Ascending aorta (tissue), 2 donors: ENCODE measurements around the gene FBLN5. TPM values are rescaled to one million over a fixed set of nuclear protein-coding genes. Genes with fewer than 3 reads are reported as not detected.

ENCODE experiments used
- DNase-seq, 2 donors: peaks; one replicate each; pipeline ENCODE4 v3.0.0-alpha.2; 2019; ENCODE audit warnings: low spot score in 2 of 2
- H3K27ac ChIP-seq, 2 donors: fragments of 200-600 bp; sonication (generic); one replicate each; pipeline ENCODE4 v1.5.1; 2016 to 2017; ENCODE audit warnings: mild to moderate bottlenecking in 1 of 2
- H3K27me3 ChIP-seq: fragments of 200-600 bp; sonication (generic); one replicate; pipeline ENCODE4 v1.5.1; 2017
- H3K36me3 ChIP-seq, 2 donors: fragments of 200-600 bp; sonication (generic); one replicate each; pipeline ENCODE4 v1.5.1; 2016
- H3K4me1 ChIP-seq, 2 donors: fragments of 200-600 bp; sonication (generic); one replicate each; pipeline ENCODE4 v1.5.1; 2016 to 2017; ENCODE audit warnings: mild to moderate bottlenecking in 1 of 2
- H3K4me3 ChIP-seq, 2 donors: fragments of 200-600 bp; sonication (generic); one replicate each; pipeline ENCODE4 v1.5.1; 2016 to 2017; ENCODE audit warnings: mild to moderate bottlenecking in 1 of 2
- H3K9me3 ChIP-seq, 2 donors: fragments of 200-600 bp; sonication (generic); one replicate each; pipeline ENCODE4 v1.5.1; 2016
- intact Hi-C: fragments of 100-400 bp; cut with DNase I; formaldehyde crosslinking; loops from one replicate; pipeline ENCODE4 v1.15.1; 2023
- total RNA-seq: library from RNA; depleted of rRNA; stranded (reverse); fragments of >200 nt; gene quantifications from one replicate; pipeline ENCODE4 v1.1.0, GENCODE V29; 2016
- TF ChIP-seq, protein P1 (sequence below), 3 experiments: fragments of 200-600 bp in 2 of 3; fragments of 450-650 bp in 1 of 3; sonication (generic) in 2 of 3; IDR thresholded peaks; one replicate each; pipeline ENCODE4 v1.5.1; 2016 to 2019; ENCODE audit warnings: antibody characterized with exemption in 3 of 3, mild to moderate bottlenecking in 1 of 3, moderate library complexity in 1 of 3

The FBLN5 gene
- total RNA-seq, 1 donor from 2014 or later, result 280 TPM

DNA sequence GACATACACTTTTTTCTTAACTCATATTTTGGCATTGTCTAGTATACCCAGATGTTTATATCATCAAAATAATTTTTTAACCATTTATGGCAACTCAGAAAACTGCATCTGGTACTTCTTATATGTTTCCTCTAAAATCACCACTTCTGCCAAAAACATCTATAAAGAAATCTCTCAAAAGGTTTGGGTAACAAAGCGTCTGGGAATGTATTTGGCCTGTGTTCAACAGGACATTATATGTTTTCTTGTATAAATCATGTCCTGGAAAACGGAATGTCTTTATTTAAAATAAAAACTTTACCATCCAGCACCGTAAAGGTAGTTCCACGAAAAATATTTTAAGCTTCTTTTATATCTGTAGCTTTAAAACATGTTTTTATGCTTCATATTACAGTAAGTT, 36.1 kb upstream of the FBLN5 start:
- TF ChIP-seq, protein P1, sequence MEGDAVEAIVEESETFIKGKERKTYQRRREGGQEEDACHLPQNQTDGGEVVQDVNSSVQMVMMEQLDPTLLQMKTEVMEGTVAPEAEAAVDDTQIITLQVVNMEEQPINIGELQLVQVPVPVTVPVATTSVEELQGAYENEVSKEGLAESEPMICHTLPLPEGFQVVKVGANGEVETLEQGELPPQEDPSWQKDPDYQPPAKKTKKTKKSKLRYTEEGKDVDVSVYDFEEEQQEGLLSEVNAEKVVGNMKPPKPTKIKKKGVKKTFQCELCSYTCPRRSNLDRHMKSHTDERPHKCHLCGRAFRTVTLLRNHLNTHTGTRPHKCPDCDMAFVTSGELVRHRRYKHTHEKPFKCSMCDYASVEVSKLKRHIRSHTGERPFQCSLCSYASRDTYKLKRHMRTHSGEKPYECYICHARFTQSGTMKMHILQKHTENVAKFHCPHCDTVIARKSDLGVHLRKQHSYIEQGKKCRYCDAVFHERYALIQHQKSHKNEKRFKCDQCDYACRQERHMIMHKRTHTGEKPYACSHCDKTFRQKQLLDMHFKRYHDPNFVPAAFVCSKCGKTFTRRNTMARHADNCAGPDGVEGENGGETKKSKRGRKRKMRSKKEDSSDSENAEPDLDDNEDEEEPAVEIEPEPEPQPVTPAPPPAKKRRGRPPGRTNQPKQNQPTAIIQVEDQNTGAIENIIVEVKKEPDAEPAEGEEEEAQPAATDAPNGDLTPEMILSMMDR (IDR thresholded peaks at IDR 0.05), result no peak
- Histone ChIP-seq H3K9me3 (no peaks in the 10 kb centered on the region), H3K27me3 (no peaks in the 10 kb centered on the region), H3K4me3 (no peak overlapping the region), H3K36me3 (no peaks in the 10 kb centered on the region), H3K4me1 (peaks cover 8 to 50% of the 10 kb centered on the region in 2 donors), H3K27ac (no peak overlapping the region)
- intact Hi-C loops, result loop anchor here (5.0 kb wide), 1 partner anchor 86 kb away; no protein-coding TSS in a partner anchor
- DNase-seq, result no peak

DNA sequence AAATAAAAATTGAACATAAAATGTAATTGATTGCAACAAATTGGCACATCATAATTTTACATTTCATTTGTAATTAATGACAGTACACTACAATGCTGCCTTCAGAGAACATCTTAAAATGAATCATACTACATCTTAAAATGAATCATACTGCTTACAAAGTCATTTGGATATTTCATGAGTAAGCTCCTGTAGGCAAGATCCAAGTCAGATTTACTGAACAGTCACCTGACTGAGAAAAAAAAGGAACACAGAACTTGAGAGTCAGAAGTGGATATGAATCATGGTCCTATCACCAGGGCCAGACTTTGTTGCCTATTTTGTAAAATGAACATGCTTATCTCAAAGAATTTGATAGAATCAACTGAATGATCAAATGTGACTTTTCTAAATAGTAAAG, 32.7 kb upstream of the FBLN5 start:
- TF ChIP-seq, protein P1 (IDR thresholded peaks at IDR 0.05), result no peak
- Histone ChIP-seq H3K27me3 (no peaks in the 10 kb centered on the region), H3K27ac (peak overlapping the region; percentile 45 to 62), H3K9me3 (no peaks in the 10 kb centered on the region), H3K36me3 (no peaks in the 10 kb centered on the region), H3K4me3 (no peak overlapping the region), H3K4me1 (peaks cover 11 to 48% of the 10 kb centered on the region in 2 donors)
- DNase-seq, result no peak
- intact Hi-C loops, result loop anchor here (2.0 to 5.0 kb wide), 2 partner anchors 33 to 83 kb away; partner anchors contain the start of gene FBLN5

DNA sequence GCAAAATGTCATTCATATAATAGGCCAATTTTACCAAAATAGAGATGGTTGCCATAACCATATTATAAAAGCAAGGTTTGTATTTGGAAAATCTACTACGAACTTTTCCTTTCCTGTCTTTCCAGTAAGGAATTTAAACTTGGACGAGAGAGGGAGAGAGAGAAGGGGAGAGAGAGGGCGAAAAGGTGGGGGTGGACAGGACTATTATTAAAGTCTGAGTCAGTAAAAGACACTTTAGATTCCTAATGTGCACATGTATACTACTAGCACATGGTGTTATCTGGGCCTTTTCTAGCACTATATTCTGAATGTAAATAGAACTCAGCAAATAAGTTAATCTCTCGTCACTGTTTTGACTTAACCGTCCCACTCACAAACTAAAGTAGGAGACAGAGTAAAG, 30.4 kb upstream of the FBLN5 start:
- intact Hi-C loops, result no loop called here
- Histone ChIP-seq H3K4me3 (no peak overlapping the region), H3K36me3 (peaks cover 14 to 15% of the 10 kb centered on the region in 2 donors), H3K9me3 (no peaks in the 10 kb centered on the region), H3K4me1 (peaks cover 11 to 29% of the 10 kb centered on the region in 2 donors), H3K27me3 (no peaks in the 10 kb centered on the region), H3K27ac (peak overlapping the region; percentile 2 to 43)
- TF ChIP-seq, protein P1 (IDR thresholded peaks at IDR 0.05), result no peak
- no peak for DNase-seq

DNA sequence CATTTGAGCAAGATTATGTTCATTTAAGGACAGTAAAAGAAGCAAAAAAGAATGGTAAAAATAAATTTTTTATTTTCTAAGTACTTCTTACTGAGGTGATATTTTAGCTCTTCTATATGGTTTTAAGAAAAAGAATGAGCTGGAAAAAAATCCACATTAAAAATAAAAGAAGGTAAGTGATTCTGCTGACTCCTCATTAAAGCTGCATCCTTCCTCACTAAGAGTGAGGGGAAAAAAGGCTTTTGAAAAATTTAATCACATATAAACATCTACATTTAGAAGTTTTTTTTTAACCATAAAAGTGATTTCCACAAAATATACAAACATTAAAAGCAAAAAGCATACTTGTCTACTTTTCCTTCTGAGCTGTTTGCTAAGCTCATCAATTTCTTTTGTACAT, 28.3 kb upstream of the FBLN5 start:
- intact Hi-C loops, result no loop called here
- Histone ChIP-seq H3K27me3 (no peaks in the 10 kb centered on the region), H3K4me1 (peaks cover 11 to 24% of the 10 kb centered on the region in 2 donors), H3K4me3 (no peak overlapping the region), H3K27ac (no peak overlapping the region), H3K9me3 (no peaks in the 10 kb centered on the region), H3K36me3 (peaks cover 19 to 27% of the 10 kb centered on the region in 2 donors)
- TF ChIP-seq, protein P1 (IDR thresholded peaks at IDR 0.05), result no peak
- DNase-seq, result no peak

DNA sequence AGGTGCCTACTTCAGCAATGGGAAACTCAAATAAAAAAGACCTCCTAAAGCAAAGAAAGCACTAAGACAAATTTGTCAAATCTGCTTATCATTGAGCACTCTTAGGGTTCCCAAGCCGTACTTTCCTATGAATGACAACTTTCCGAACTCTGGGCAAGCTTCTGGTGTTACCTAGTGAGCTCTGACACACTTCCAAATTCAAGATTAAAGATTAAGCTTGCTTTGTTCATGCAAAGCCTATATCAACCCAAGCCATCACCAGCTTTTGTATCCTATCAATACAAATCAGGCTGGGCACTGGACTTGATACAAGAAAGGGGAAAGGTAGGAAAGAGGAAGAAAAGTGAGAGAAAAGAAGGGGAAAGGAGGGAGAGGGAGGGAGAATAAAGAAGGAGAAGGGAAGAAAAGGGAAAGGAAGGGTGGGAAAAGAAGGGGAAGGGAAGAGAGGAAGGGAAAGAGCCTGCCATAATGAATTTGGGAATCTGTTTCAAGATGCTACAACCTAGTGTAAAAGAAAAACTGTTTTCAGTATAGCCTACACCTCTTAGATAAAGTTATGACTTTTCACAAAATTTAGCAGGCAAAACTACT, 23.8 kb upstream of the FBLN5 start:
- DNase-seq, result no peak
- Histone ChIP-seq H3K9me3 (no peaks in the 10 kb centered on the region), H3K4me1 (no peaks in the 10 kb centered on the region), H3K27ac (no peak overlapping the region), H3K4me3 (no peak overlapping the region), H3K36me3 (peaks cover 38 to 56% of the 10 kb centered on the region in 2 donors), H3K27me3 (no peaks in the 10 kb centered on the region)
- TF ChIP-seq, protein P1 (IDR thresholded peaks at IDR 0.05), result no peak
- intact Hi-C loops, result no loop called here
